HG02763 (cell line): ENCODE data around the gene SPATA2.
A peak's percentile ranks its signal among the peaks of the same experiment; 100 is the strongest.
"Not testable (repeated sequence)": the region's sequence is repeated elsewhere in the genome, so short reads cannot be mapped to it uniquely, and the experiment has no call there.

ENCODE experiments used
- ATAC-seq: cut with Tn5 transposase; IDR thresholded peaks from one replicate; pipeline ENCODE4 v1.9.1; 2021; ENCODE audit warnings: mild to moderate bottlenecking, moderate library complexity; ENCODE audit not compliant: unreplicated experiment

The SPATA2 gene, protein sequence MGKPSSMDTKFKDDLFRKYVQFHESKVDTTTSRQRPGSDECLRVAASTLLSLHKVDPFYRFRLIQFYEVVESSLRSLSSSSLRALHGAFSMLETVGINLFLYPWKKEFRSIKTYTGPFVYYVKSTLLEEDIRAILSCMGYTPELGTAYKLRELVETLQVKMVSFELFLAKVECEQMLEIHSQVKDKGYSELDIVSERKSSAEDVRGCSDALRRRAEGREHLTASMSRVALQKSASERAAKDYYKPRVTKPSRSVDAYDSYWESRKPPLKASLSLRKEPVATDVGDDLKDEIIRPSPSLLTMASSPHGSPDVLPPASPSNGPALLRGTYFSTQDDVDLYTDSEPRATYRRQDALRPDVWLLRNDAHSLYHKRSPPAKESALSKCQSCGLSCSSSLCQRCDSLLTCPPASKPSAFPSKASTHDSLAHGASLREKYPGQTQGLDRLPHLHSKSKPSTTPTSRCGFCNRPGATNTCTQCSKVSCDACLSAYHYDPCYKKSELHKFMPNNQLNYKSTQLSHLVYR

DNA sequence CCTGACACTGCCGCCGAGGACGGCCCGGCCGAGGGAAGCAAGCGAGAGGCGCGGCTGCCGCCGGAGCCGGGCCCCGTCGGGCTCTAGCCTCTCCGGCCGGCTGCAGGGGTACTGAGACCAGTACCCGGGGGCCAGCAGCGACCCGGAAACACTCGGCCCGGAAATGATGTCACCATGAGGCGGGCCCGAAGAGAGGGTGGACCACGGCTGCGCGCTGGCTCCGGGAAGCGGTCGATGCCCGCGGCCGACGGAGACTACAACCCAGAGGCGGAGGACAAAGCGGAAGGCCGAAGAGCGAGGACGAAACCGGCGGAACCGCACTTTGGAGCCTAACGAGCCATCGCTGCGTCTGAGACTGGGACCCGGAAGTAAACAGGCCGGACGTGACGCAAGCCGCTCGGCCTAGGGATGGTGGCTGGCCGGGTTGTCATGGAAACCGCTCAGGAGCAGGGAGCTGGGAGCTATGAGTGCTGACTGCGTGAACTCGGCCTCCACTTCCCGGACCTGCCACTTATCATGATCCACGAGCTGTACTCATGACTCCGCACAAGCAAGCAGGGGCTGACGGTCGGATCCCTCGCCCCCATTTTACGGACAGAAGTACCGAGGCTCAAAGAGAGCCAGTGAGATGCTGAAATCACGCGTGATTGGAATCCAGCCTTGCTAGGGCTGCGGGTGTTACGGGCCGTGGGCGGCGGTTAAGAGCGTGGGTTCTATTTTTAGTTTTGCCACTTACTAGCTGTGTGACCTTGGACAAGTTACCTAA lies at the start of gene SPATA2:
TSS of gene SPATA2 (minus strand) at position 150 of the 766 bp plus-strand sequence. CDS start 7,039 bp downstream, outside the sequence.
- ATAC-seq, result peak; percentile 86

GRCh38 chr20:49961413-49961812 lies 46.1 kb upstream of the SPATA2 start:
- no peak for ATAC-seq

DNA sequence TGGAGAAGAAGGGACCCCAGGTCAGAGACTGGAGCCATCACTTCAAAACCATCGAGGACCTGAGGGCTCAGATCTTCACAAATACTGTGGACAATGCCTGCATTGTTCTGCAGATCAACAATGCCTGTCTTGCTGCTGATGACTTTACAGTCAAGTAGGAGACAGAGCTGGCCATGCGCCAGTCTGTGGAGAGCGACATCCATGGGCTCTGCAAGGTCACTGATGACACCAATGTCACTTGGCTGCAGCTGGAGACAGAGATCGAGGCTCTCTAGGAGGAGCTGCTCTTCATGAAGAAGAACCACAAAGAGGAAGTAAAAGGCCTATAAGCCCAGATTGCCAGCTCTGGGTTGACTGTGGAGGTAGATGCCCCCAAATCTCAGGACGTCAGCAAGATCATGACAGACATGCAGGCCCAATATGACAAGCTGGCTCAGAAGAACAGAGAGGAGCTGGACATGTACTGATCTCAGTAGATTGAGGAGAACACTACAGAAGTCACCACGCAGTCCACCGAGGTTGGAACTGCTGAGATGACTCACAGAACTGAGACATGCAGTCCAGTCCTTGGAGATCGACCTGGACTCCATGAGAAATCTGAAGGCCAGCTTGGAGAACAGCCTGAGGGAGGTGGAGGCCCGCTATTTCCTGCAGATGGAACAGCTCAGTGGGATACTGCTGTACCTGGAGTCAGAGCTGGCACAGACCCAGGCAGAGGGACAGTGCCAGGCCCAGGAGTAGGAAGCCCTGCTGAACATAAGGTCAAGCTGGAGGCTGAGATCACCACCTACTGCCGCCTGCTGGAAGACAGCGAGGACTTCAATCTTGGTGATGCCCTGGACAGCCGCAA lies 42.0 kb upstream of the SPATA2 start:
- ATAC-seq, result not testable (repeated sequence)

- ATAC-seq, result no peak
These were observed 41.4 kb upstream of the SPATA2 start for GRCh38 chr20:49956689-49957088.

DNA sequence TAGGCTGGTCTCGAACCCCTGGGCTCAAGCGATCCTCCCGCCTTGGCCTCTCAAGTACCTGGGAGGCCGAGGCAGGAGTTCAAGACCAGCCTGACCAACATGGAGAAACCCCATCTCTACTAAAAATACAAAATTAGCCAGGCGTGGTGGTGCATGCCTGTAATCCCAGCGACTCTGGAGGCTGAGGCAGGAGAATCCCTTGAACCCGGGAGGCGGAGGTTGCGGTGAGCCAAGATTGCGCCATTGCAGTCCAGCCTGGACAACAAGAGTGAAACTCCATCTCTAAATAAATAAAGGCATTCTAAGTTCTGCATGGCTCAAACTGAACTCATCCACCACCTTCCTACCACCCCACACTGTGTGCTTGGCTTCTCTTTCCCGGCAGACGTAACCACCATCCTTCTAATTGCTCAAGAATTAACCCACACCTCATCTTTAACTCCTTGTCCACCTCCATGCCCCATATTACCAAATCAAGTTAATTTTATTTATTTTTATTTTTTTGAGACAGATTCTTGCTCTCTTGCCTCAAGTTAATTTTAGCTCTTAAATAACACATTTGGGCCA lies 40.6 kb upstream of the SPATA2 start:
- ATAC-seq, result not testable (repeated sequence)

- ATAC-seq, result no peak
These were observed 39.8 kb upstream of the SPATA2 start for GRCh38 chr20:49955167-49955566.

- ATAC-seq, result no peak
These were observed 35.8 kb upstream of the SPATA2 start for GRCh38 chr20:49951151-49951550.

DNA sequence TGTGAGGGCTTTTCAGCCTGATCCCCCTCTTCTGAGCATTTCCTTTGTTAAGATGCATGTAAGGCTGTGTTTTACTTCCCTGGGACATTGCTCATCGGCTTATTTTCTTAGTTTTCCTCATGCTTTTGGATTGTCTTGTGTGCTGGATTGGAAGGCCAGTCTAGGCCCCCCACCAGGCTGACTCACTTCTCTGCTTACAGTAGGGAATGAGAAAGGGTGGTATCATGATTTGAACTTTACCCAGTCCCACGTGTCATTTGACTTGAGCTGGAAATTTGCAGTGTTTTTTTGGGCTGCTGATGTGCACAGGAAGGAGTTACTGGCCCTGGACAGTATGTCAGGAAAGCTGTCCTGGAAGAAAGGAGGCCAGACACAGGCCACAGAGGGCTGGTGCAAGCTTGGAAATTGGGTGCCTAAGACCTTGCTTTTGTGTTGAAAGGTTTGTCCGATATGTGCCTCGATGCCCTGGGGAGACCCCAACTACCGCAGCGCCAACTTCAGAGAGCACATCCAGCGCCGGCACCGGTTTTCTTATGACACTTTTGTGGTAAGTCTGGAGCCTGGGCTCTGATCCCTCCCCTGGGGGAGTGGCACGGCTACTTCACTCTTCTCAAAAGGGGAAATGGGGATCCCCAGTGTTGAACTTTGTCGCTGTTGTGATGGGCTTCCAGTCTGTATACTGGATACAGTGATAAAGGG lies 33.6 kb upstream of the SPATA2 start:
- no peak for ATAC-seq

DNA sequence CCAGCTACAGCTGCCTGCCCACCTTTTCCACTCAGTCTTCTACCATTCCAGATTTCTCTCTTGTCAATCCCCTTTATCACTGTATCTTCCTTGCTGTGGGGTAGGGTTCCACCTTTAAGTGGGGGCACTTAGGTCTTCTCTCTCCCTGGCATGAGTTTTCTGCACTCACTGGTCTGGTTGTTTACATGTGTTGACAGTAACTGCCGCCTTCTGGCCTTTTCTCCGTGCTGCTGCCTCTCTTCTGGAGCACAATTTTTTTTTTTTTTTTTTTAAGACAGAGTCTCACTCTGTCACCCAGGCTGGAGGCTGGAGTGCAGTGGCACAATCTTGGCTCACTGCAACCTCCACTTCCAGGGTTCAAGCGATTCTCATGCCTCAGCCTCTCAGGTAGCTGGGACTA lies 32.8 kb upstream of the SPATA2 start:
- ATAC-seq, result no peak

DNA sequence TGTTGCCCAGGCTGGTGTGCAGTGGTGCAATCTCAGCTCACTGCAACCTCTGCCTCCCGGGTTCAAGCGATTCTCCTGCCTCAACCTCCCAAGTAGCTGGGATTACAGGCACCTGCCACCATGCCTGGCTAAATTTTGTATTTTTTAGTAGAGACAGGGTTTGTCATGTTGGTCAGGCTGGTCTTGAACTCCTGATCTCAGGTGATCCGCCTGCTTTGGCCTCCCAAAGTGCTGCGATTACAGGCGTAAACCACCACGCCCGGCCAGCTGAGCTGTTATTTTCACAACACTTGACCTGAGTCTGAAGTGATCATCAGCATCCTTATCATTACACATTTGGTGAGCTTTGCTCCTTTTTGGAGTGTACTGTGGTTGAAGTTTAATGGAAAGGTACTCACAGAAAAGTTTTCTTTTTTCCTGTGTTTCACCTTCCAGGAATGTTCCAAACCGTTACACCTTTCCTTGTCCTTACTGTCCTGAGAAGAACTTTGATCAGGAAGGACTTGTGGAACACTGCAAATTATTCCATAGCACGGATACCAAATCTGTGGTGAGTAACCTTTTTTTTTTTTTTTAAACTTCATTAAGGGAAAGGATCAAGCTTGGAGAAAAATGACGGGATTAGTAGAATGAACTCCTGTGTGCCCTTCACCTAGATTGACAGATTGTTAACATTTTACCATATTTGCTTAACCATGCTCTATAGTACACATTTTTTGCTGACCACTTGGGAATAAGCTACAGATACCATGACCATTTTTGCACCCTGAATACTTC lies 30.6 kb upstream of the SPATA2 start:
- ATAC-seq, result no peak

- no peak for ATAC-seq
These were observed 30.0 kb upstream of the SPATA2 start for GRCh38 chr20:49945306-49945700.

- ATAC-seq, result no peak
These were observed 27.6 kb upstream of the SPATA2 start for GRCh38 chr20:49942942-49943341.

- ATAC-seq, result no peak
These were observed 27.0 kb upstream of the SPATA2 start for GRCh38 chr20:49942303-49942702.

DNA sequence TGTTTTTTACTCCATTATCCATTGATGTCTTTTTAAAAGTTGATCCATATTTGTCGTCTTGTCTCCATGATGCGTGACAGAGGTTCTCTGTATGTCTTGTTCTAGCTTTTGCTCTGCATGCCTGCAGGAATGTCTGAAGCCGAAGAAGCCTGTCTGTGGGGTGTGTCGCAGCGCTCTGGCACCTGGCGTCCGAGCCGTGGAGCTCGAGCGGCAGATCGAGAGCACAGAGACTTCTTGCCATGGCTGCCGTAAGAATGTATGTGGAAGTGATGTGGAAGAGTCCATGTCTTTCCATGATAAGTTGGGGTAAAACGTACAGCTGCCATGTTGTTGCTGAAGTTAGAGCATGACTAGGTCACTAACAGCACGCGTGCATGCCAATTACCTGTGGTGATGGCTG lies 26.1 kb upstream of the SPATA2 start:
- no peak for ATAC-seq

DNA sequence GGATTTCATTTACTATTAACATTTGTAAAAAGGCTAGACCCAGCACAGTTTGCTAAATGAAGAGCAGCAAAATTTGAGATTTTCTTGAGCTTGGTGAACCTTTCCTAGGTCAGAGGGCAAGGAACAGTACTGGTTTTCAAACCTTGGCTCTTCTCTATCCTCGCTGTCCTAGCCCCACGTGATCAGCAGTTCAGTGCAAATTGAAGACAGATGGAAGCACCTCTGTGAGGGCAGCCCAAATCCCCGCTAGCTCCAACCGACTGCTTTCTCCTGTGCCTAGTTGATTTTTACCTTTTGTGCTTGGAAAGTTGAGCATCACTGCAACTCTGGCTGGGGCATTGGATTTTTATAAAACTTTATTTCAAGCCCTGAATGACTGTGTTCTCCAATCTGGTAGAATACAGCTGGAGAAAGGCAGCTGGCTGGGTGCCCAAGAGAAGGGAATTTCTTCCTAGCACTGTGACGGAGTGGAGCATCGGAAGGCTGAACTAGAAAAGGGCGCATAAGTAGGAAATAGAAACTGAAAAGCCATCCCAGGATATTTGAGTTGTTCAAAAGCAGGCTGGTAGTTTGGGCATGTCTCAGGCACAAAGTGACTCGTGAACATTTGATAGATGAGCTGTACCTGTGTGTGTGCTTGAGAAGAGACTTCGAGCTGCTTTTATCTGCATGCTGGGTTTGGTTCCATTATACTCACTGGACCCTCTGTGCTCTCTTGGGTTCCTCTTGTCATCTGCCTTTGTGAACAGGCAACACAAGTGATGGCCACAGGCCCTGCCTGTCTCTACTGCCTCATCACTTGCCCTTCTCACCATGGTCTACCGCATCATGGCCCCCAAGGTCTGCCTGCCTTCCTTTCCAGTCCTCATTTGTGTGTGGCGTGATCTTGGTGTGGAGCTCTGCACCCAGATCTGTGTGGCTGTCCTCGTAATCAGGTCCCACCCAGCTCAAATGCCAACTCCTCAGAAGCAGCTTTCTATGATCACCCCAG lies 23.1 kb upstream of the SPATA2 start:
- ATAC-seq, result no peak

- no peak for ATAC-seq
These were observed 21.9 kb upstream of the SPATA2 start for GRCh38 chr20:49937027-49937929.
